NT2/D1 (cell line): ENCODE results near the gene NFAM1.

Source experiments
- SUZ12 ChIP-seq: IDR thresholded peaks from 2 replicates; pipeline ENCODE4 v1.6.1; 2011; ENCODE audit not compliant: insufficient read length, insufficient read depth; ENCODE audit errors: extremely low read depth
- YY1 ChIP-seq: IDR thresholded peaks from 2 replicates; pipeline ENCODE4 v1.6.1; 2011; ENCODE audit not compliant: insufficient read length, insufficient read depth
- ZNF274 ChIP-seq: IDR thresholded peaks from 2 replicates; pipeline ENCODE4 v1.6.1; 2011; ENCODE audit warnings: mild to moderate bottlenecking, low read depth, low read length

GRCh38 chr22:42471441-42471840, 39.2 kb upstream of the NFAM1 start:
- TF ChIP-seq ZNF274 = no peak
- no peak for TF ChIP-seq YY1
- TF ChIP-seq SUZ12 = no peak
